ENCODE results near the gene MAPK14.

- TF ChIP-seq CTCF (IDR thresholded peaks at IDR 0.05) (no peak), POLR2A (IDR thresholded peaks at IDR 0.05) (no peak)
Measured at GRCh38 chr6:36065916-36066315, 38.3 kb downstream of the MAPK14 start.
